ENCODE measurements around the gene APRT. TPM values are rescaled to one million over a fixed set of nuclear protein-coding genes. Genes with fewer than 3 reads are reported as not detected.

Gene APRT
- total and polyA plus RNA-seq, 9 of the 15 experiments (the other 6 are each of a cell fraction or from before 2014, with no cell fraction given), result 41.7 to 409 (median 146) TPM

DNA sequence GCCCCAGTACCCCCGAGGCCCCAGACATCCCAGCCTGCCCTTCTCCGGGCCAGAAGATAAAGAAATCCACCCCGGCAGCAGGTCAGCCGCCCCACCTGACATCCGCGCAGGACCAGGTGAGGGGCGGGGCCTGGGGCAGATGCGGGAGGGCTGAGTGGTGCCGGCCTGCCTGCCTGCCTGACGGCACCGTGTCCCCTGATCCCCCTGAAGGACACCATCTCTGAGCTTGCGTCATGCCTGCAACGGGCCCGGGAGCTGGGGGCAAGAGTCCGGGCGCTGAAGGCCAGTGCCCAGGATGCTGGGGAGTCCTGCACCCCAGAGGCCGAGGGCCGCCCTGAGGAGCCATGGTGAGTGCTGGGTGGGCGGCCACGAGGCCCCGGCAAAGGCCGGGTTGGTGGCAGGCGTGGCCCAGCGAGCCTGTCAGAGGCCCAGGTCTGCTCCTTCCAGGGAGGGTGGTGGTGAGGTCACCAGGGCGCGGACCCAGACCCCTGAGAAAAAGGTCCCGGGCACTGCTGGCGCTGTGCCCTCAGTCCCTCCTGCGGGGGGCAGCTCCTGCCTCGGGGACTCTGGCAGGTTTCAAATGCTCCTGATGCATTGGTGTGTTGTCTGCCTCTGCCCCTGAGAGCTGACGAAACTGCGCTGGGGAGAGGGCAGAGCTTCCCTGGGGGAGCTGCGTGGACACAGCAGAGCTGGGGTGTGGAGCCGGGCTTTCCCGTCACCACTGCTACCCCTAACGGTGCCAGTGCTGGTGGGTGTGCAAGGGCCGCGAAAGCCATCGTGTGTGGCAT, 7.0 kb downstream of the APRT start (continued):
- TF ChIP-seq, protein P1, sequence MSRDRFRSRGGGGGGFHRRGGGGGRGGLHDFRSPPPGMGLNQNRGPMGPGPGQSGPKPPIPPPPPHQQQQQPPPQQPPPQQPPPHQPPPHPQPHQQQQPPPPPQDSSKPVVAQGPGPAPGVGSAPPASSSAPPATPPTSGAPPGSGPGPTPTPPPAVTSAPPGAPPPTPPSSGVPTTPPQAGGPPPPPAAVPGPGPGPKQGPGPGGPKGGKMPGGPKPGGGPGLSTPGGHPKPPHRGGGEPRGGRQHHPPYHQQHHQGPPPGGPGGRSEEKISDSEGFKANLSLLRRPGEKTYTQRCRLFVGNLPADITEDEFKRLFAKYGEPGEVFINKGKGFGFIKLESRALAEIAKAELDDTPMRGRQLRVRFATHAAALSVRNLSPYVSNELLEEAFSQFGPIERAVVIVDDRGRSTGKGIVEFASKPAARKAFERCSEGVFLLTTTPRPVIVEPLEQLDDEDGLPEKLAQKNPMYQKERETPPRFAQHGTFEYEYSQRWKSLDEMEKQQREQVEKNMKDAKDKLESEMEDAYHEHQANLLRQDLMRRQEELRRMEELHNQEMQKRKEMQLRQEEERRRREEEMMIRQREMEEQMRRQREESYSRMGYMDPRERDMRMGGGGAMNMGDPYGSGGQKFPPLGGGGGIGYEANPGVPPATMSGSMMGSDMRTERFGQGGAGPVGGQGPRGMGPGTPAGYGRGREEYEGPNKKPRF (IDR thresholded peaks at IDR 0.05; ENCODE audit: low read depth, low read length), result no peak
- peak; percentile 20; the same call in 1 of the 2 replicates for TF ChIP-seq ZBTB7A (IDR thresholded peaks at IDR 0.05; ENCODE audit: borderline replicate concordance, control insufficient read depth, low read depth, low read length)
- TF ChIP-seq, protein P2, sequence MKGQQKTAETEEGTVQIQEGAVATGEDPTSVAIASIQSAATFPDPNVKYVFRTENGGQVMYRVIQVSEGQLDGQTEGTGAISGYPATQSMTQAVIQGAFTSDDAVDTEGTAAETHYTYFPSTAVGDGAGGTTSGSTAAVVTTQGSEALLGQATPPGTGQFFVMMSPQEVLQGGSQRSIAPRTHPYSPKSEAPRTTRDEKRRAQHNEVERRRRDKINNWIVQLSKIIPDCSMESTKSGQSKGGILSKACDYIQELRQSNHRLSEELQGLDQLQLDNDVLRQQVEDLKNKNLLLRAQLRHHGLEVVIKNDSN (CRISPR knock-in tag; IDR thresholded peaks at IDR 0.05), result no peak; the same call in 1 of the 2 replicates
- peak; percentile 14; the same call in 1 of the 2 replicates for TF ChIP-seq ZEB2 (IDR thresholded peaks at IDR 0.05)
- TF ChIP-seq XRCC3 (IDR thresholded peaks at IDR 0.05), result no peak
- TF ChIP-seq ATF7 (IDR thresholded peaks at IDR 0.05), result peak; percentile 28; the same call in 1 of the 2 replicates
- TF ChIP-seq TGIF2 (CRISPR knock-in tag; IDR thresholded peaks at IDR 0.05), result 0 out of 2 replicates have a peak, but pooled peaks have one; percentile 28
- TF ChIP-seq HDAC1 (IDR thresholded peaks at IDR 0.05), result 0 out of 4 replicates have a peak, but pooled peaks of 1 of the 2 experiments have one; percentile 20
- TF ChIP-seq, protein P3, sequence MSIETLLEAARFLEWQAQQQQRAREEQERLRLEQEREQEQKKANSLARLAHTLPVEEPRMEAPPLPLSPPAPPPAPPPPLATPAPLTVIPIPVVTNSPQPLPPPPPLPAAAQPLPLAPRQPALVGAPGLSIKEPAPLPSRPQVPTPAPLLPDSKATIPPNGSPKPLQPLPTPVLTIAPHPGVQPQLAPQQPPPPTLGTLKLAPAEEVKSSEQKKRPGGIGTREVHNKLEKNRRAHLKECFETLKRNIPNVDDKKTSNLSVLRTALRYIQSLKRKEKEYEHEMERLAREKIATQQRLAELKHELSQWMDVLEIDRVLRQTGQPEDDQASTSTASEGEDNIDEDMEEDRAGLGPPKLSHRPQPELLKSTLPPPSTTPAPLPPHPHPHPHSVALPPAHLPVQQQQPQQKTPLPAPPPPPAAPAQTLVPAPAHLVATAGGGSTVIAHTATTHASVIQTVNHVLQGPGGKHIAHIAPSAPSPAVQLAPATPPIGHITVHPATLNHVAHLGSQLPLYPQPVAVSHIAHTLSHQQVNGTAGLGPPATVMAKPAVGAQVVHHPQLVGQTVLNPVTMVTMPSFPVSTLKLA (conservative IDR thresholded peaks at IDR 0.05), result peak in 1 of 2 experiments; percentile 55; a peak in 2 of 4 replicates
- TF ChIP-seq SETDB1 (IDR thresholded peaks at IDR 0.05; ENCODE audit: low read length), result no peak
- peak; percentile 80 for TF ChIP-seq POLR2G (IDR thresholded peaks at IDR 0.05; ENCODE audit: low read depth, low read length)
- TF ChIP-seq, protein P4, sequence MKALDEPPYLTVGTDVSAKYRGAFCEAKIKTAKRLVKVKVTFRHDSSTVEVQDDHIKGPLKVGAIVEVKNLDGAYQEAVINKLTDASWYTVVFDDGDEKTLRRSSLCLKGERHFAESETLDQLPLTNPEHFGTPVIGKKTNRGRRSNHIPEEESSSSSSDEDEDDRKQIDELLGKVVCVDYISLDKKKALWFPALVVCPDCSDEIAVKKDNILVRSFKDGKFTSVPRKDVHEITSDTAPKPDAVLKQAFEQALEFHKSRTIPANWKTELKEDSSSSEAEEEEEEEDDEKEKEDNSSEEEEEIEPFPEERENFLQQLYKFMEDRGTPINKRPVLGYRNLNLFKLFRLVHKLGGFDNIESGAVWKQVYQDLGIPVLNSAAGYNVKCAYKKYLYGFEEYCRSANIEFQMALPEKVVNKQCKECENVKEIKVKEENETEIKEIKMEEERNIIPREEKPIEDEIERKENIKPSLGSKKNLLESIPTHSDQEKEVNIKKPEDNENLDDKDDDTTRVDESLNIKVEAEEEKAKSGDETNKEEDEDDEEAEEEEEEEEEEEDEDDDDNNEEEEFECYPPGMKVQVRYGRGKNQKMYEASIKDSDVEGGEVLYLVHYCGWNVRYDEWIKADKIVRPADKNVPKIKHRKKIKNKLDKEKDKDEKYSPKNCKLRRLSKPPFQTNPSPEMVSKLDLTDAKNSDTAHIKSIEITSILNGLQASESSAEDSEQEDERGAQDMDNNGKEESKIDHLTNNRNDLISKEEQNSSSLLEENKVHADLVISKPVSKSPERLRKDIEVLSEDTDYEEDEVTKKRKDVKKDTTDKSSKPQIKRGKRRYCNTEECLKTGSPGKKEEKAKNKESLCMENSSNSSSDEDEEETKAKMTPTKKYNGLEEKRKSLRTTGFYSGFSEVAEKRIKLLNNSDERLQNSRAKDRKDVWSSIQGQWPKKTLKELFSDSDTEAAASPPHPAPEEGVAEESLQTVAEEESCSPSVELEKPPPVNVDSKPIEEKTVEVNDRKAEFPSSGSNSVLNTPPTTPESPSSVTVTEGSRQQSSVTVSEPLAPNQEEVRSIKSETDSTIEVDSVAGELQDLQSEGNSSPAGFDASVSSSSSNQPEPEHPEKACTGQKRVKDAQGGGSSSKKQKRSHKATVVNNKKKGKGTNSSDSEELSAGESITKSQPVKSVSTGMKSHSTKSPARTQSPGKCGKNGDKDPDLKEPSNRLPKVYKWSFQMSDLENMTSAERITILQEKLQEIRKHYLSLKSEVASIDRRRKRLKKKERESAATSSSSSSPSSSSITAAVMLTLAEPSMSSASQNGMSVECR (CRISPR knock-in tag; IDR thresholded peaks at IDR 0.05), result peak; percentile 41; the same call in 1 of the 2 replicates
- TF ChIP-seq EZH2 (IDR thresholded peaks at IDR 0.05; ENCODE audit: borderline replicate concordance, low read depth, low read length), result no peak
